HL-60 (cell line): ENCODE results near the gene KATNAL1.

Experiments used
- DNase-seq, 2 experiments: peaks; one replicate each; pipeline ENCODE4 v3.0.0-alpha.2; 2010 to 2020; ENCODE audit warnings: low read depth in 1 of 2, low spot score in 1 of 2
- H3K27ac ChIP-seq: fragments of 250-450 bp; sonication (Bioruptor Pico); replicated peaks from 2 replicates; pipeline ENCODE4 v1.5.1; 2020; ENCODE audit warnings: mild to moderate bottlenecking, moderate library complexity
- H3K27me3 ChIP-seq: fragments of 250-450 bp; sonication (Bioruptor Pico); 2 replicates; pipeline ENCODE4 v1.5.1; 2021; ENCODE audit warnings: mild to moderate bottlenecking, moderate library complexity; ENCODE audit not compliant: insufficient read depth, poor library complexity, severe bottlenecking
- H3K4me3 ChIP-seq: replicated peaks from 2 replicates; pipeline ENCODE4 v1.5.1; 2011; ENCODE audit warnings: mild to moderate bottlenecking, control low read depth, low read length; ENCODE audit not compliant: insufficient read depth
- CTCF ChIP-seq: IDR thresholded peaks from one replicate; pipeline ENCODE4 v1.5.1; 2011; ENCODE audit warnings: low read length, control low read depth, inconsistent platforms; ENCODE audit not compliant: insufficient read depth
- GABPA ChIP-seq: IDR thresholded peaks from 2 replicates; pipeline ENCODE4 v1.6.1; 2012; ENCODE audit warnings: low read depth
- POLR2AphosphoS5 ChIP-seq: IDR thresholded peaks from 2 replicates; pipeline ENCODE4 v1.6.1; 2012; ENCODE audit warnings: low read depth
- REST ChIP-seq: IDR thresholded peaks from 2 replicates; pipeline ENCODE4 v1.6.1; 2012; ENCODE audit warnings: low read depth; ENCODE audit not compliant: insufficient replicate concordance
- SPI1 ChIP-seq: IDR thresholded peaks from 2 replicates; pipeline ENCODE4 v1.6.1; 2012; ENCODE audit warnings: low read depth, mild to moderate bottlenecking, borderline replicate concordance

The KATNAL1 gene

GRCh38 chr13:30338331-30338851 lies 31.0 kb upstream of the KATNAL1 start:
- Histone ChIP-seq H3K27me3 (no peaks in the 10 kb centered on the region), H3K27ac (no peak overlapping the region), H3K4me3 (no peak overlapping the region)
- TF ChIP-seq POLR2AphosphoS5 (no peak), SPI1 (no peak), CTCF (no peak), GABPA (no peak), REST (no peak)
- DNase-seq: no peak

- H3K27ac ChIP-seq: no peak overlapping the region
- H3K4me3 ChIP-seq: no peak overlapping the region
- TF ChIP-seq SPI1 (no peak), REST (no peak), GABPA (no peak), POLR2AphosphoS5 (no peak), CTCF (no peak)
- no peak for DNase-seq
- no peaks in the 10 kb centered on the region for H3K27me3 ChIP-seq
Observed at GRCh38 chr13:30337061-30337610, 29.8 kb upstream of the KATNAL1 start.

GRCh38 chr13:30334663-30335386 lies 27.5 kb upstream of the KATNAL1 start:
- H3K27ac ChIP-seq: no peak overlapping the region
- TF ChIP-seq SPI1: no peak
- peak; percentile 12 for TF ChIP-seq CTCF
- no peak overlapping the region for H3K4me3 ChIP-seq
- no peaks in the 10 kb centered on the region for H3K27me3 ChIP-seq
- DNase-seq: peak in 1 of 2 experiments; percentile 35

- Histone ChIP-seq H3K4me3 (no peak overlapping the region), H3K27ac (no peak overlapping the region), H3K27me3 (no peaks in the 10 kb centered on the region)
- no peak for TF ChIP-seq CTCF
- no peak for TF ChIP-seq REST
- no peak for TF ChIP-seq GABPA
- no peak for TF ChIP-seq POLR2AphosphoS5
- no peak for TF ChIP-seq SPI1
- no peak for DNase-seq
Observed at GRCh38 chr13:30333616-30334015, 26.3 kb upstream of the KATNAL1 start.
